Activated CD8-positive, alpha-beta memory T cell treated with anti-CD3 and anti-CD28 coated beads for 1 hour (primary cell): ENCODE results near the gene GSX2.
"Not testable (repeated sequence)": the region's sequence is repeated elsewhere in the genome, so short reads cannot be mapped to it uniquely, and the experiment has no call there.

Experiments used
- DNase-seq, 2 donors: peaks; one replicate each; pipeline ENCODE4 v3.0.0-alpha.2; 2020; ENCODE audit warnings: low read depth in 1 of 2; ENCODE audit errors: extremely low read depth in 1 of 2

The GSX2 gene

DNA sequence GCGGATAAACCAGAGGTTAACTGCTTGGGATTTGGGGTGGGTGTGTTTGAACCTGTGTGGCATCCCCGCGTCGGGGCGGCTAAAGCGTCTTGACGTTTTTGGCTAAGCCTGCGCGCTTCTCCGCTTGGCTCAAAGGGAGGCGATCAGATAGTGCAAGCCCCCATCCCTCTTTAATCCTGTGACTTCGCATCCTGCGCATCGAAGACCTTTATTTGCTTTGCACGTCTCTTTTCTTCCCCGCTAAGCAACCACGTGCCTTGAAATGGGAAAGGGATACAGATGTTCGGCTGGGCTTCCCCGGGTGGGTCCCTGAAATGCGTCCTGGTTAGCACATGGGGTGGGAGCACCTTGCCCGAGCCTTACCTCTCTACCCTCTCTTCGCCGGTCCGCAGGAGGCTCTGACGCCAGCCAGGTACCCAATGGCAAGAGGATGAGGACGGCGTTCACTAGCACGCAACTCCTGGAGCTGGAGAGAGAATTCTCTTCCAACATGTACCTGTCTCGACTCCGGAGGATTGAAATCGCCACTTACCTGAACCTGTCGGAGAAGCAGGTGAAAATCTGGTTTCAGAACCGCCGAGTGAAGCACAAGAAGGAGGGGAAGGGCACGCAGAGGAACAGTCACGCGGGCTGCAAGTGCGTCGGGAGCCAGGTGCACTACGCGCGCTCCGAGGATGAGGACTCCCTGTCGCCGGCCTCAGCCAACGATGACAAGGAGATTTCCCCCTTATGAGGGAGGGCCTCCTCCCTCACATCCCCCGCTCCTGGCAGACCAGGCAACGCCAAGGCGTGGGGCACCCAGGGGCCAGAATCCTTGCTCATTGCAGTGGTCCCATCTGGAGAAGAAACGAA, 1.5 kb downstream of the GSX2 start:
- DNase-seq: no peak

DNA sequence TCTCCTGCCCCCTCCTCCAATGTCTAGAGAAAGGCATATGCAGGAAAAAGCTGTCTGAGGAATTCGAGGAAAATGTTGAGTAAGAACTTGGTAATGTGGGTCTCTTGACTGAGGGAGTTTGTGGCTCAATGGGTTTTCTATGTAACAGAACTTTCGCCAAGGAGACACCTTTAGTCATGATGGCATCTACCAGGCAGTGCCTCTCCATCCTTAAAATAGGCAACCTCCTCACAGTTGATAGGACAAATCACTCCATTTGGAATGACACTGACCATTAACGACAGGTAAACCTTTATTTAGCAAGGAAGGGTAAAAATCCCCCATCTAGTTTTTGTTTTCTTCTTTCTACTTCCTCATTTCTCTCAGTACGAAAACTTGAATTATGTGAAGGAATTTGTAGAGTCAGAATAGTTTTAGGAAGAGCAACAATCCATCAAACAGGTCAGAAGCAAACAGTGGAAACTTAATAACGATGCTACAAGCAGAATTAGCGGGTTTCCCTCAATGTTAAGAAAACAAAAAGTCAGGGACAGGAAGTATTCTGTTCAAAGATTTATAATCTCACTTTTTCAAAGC, 2.7 kb downstream of the GSX2 start:
- no peak for DNase-seq

DNA sequence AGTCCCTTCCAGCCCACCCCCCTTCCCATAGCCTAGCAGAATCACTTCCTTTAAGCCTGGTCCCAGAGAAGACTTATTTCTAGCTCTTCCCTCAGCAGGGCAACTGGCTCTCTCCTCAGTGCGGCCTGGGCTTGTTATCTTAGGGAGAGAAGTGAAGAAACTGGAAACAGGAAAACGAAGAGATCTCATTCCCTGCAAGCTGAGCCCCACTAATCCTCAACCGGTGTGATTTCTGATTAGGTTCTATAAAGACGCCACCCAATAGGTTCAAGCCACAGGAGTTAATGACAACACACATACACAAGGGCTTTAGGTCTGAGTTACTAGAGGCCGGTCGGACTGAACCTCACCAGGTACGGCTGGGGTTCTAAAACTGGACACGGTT, 3.2 kb downstream of the GSX2 start:
- DNase-seq: no peak

DNA sequence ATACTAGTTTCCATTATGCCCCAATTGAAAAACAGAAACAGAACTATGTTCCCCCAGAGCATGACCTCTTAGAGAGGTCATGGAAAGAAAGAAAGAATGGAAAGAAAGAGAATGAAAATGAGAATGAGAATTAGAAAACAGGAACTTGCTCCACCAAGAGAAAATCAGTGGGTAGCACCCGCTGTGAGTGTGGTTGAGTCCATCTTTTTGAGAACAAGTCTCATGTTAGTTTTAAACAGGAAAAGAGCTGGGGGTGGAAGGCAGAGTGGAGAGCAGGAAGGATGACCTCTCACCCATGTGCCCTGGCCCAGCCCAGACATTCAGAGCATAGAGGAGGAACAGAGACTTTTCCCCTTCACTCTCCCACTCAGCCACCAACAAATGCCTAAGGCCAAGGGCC, 4.9 kb downstream of the GSX2 start:
- DNase-seq: no peak

DNA sequence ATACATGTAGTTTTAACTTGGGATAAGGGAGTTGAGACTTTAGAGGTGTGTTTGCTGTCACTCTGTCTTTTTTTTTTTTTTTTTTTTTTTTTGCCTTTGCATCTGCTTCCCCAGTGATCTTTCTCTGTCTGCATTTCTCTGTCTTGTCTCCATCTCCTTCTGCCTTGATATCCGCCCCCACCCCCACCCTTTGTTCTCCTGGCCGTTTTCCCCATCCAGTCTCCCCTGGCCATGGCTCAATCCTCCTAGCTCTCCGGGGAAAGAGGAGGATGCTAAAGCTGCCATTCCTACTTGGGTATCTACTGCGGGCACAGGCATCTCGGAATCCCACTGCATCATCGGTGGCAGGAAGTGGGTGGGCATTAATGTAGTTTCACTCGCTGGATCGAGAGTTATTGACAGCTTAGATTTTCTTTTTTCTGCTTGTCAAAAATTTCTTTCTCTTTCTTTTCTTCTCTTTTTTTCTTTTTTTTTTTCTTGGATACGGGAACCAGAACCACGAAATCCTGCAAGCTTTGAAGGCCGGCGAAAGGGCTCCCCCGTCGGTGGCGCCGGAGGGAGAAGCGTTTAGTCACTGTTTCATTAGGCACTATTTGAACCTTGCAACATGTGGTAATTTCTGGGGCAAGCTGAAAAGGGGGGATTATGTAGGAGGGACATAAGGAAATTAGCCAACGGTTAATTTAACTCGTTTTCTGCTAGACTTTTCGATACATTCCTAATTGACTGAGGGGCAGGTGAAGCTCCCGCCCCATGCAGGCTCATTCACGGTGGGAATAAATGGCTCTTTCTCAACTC, 8.2 kb downstream of the GSX2 start:
- no peak for DNase-seq

DNA sequence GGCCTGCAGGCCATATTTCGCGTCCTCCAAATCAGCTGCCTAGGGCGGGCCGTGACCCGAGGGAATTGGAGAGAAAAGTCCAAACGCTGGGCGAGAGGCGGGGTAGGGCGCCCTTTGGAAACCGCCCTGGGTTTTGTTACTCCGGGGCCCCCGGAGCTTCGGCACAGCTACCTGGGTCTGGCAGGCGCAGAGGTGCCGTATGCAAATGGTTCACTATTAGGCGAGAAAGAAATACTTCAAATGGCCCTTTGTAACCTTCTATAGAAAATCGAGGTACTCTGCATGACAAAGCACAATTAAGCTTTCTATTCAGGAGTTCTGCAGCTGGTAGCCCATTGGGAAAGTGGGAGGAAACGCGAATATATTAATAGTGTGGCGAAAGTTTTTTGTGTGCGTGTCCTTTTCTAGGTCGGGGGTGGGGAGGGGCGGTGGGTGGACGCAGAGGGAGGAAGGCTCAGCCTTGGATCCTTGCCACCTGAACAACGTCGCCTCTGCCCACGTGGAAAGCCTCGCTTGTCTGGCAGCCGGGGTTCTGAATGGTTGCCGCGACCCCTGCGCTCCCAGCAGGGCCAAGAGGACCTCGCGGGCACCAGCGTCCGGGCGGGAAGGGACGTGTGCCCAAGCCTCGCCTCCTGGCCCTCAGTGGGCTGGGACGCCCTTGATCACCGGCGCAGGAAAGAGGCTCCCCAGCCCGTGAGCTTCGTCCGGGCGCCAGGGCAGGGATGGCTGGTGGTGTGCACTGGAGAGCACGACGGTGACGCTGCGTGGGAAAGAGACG, 9.5 kb downstream of the GSX2 start:
- no peak for DNase-seq

DNA sequence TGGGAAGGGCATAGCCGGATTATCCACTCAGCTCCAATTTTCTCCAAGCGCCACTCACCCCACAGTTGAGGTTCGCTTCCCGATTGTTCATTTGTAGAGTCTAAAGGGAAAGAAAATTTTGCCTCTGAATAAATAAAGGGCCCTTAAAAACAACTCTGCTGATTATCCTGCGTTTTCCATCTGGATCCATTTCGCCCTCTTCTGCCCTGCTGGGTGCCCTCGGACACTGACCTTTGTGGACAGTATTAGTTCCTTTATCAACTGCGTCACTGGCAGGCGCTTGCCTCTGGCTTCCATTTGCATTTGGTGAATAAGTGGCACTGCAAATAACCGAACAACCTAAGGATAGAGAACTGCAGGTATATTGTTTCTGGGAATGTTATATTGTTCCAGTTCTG, 10.1 kb downstream of the GSX2 start:
- DNase-seq: no peak

DNA sequence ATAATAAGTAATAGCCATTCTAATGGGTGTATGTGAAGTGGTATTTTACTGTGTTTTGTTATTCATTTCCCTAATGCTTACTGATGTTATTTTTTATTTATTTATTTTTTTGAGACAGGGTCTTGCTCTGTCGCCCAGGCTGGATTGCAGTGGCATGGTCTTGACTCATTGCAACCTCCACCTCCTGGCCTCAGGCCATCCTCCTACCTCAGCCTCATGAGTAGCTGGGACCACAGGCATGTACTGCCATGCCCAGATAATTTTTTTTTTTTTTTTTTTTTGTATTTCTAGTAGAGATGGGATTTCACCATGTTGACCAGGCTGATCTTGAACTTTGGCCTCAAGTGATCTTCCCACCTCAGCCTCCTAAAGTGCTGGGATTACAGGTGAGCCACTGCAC, 13.2 kb downstream of the GSX2 start:
- not testable (repeated sequence) for DNase-seq

DNA sequence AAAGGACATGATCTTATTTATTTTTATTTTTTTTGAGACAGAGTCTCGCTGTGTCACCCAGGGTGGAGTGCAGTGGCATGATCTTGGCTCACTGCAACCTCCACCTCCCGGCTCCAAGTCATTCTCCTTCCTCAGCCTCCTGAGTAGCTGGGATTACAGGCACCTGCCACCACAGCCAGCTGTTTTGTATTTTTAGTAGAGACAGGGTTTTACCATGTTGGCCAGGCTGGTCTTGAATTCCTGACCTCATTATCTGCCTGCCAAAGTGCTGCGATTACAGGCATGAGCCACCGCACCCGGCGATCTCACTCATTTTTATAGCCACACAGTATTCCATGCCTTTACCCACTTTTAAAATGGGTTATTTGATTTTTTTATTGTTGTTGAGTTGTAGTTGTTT, 16.3 kb downstream of the GSX2 start:
- DNase-seq: not testable (repeated sequence)

DNA sequence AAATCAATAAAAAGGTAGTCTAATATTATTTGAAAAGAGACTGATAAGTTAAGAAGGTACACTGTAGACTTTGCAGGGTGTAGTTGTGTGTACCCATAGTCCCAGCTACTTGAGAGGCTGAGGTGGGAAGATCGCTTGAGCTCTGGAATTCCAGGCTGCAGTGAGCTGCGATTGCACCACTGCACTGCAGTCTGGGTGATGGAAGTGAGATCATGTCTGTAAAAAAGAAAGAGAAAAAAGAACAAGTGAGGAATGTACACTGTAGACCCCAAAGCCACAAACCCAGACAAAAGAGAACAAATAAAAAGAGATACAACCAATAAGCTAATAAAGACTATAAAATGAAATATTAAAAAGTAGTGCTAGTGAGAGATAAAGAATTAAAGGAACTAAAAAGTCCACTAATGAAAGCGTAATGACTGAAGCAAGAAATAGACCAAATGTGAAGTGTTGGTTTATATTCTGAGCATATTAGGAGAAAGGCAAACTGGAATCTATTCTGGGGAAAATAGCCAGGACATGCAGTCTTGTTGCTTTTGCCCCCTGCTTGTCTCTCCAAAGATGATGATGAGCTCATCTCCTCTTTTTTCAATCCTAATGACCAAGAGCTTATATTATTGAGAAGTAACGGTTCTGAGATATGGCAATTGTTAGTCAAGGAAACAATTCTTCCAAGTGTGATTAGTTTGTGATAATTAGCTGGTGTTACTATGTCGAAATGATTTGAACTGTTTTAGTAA, 19.1 kb downstream of the GSX2 start:
- no peak for DNase-seq

DNA sequence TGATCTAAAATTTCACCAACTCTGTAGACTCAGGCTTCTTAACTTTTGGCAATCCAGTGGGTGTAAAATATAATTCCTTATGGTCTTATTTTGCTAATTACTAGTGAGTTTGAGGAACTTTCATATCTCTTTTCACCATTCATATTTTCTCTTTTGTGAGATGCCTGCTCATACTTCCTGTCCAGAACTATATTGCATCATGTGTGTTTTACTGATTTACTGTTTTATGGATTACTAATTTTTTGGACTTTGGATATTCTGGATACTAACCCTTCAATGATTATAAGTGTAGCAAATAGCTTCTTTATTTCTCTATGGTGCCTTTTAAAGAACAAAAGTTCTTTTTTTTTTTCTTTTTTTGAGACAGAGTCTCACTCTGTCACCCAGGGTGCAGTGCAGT, 20.6 kb downstream of the GSX2 start:
- no peak for DNase-seq

DNA sequence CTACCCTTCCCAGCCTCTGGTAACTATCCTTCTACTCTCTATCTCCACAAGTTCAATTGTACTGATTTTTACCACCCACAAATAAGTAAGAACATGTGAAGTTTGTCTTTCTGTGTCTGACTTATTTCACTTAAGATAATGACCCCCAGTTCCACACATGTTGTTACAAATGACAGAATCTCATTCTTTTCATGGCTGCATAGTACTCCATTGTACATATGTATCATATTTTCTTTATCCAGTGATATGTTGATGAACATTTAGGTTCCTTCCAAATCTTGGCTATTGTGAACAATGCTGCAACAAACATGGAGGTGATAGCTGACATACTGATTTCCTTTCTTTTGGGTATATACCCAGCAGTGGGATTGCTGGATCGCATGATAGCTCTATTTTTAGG, 27.7 kb downstream of the GSX2 start:
- DNase-seq: no peak

DNA sequence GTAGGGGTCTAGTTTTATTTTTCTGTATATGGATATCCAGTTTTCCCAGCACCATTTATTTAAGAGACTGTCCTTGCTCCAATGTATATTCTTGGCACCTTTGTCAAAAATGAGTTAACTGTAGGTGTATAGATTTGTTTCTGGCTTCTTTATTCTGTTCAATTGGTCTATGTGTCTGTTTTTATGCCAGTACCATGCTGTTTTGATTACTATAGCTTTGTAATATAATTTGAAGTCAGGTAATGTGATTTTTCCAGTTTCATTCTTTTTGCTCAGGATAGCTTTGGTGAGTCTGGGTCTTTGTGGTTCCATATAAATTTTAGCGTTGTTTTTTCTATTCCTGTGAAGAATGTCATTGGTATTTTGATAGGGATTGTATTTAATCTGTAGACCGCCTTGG, 28.7 kb downstream of the GSX2 start:
- DNase-seq: not testable (repeated sequence)

DNA sequence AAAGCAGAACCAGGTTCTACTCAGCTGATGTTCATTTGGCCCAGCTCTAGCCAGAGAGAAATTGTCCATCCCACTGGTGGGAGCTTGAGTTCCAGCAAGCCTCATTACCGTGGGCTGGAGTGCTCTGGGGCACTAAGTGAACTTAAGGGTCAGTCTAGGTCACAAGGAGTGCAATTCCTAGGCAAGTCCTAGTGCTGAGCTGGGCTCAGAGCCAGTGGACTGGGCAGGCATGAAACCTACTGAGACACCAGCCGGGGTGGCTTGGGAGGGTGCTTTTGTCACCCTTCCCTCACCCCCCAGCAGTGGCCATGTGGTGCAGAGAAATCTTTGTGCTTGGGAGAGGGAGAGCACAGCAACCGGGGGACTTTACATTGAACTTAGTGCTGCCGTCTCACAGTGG, 39.4 kb downstream of the GSX2 start:
- DNase-seq: no peak

DNA sequence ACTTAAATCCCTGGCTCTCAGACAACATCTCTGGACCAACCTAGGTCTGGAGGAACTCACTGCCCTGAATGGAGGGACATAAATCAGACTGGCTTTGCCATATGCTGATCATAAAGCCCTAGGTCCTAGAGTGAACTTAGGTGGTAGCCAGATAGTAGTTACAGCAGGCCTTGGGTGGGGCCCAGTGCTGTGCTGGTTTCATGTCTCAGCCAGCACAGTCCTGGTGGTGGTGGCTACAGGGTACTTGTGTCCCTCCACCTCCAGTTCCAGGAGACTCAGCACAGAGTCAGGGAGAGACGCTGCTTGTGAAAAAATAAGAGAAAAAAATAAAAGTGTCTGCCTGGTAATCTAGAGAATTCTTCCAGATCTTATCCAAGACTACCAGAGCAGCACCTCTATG, 40.3 kb downstream of the GSX2 start:
- no peak for DNase-seq

DNA sequence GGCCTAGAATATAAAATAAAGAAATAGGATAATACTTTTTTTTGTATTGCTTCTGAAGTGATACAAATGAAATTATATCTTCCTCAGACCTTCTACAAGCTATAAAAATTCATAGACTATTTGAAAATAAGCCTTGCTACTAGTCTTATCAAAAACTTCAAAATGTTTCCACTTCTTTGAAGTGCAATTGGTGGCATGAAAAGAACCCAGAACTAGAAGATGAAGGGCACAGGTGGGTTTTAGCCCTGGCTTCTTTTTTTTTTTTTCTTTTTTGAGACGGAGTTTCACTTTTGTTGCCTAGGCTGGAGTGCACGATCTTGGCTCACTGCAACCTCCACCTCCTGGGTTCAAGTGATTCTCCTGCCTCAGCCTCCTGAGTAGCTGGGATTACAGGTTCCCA, 44.2 kb downstream of the GSX2 start:
- no peak for DNase-seq

DNA sequence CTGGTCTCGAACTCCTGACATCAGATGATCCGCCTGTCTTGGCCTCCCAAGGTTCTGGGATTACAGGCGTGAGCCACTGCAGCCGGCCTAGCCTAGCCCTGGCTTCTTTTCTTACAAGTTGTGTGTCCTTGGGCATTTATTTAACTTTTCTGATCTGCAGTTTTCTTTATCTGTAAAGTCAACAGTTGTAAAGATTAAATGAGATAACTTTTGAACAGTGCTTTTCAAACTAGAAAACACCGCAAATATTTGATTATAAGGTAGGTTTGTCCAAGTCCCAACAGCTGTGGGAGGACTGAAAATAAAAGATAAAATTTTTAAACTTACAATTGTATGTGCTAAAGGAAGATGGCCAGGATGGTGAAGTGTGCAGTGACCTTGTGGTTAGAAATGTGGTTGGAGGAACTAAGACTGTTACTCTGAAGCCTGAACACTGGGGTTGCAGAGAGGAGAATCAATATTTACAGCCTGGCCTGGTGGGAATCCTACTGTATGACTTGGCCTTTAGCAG, 44.8 kb downstream of the GSX2 start:
- DNase-seq: no peak

DNA sequence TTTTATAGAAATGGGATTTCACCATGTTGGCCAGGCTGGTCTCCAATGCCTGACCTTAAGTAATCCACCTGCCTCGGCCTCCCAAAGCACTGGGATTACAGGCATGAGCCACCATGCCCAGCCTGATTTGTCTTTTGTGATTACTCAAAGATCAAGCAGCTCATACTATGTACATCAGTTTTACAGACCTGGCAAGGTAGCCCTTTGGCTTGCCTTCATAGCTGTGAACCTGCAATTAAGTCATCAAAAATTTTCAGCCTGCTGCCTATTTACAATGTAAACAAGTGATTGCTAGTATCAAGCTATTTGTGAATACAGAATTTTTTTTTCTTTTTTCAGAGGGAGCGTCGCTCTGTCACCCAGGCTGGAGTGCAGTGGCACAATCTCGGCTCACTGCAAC, 46.2 kb downstream of the GSX2 start:
- DNase-seq: no peak

DNA sequence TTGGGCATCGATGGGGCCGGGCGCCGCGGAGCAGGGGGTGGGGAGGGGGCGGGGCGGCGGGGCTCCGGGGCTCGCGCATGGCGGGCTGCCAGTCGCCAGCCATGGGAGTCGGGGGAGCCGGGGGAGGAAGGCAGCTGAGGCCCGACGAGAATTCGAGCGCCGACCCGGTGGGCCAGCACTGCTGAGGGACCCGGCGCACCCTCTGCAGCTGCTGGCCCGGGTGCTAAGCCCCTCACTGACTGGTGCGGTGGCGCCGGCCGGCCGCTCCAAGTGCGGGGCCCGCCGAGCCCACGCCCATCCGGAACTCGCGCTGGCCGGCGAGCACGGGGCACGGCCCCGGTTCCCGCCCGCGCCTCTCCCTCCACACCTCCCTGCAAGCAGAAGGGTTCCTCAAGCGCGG, 49.4 kb downstream of the GSX2 start:
- no peak for DNase-seq
